ENCODE data around the gene POLR2F. TPM values are rescaled to one million over a fixed set of nuclear protein-coding genes. Genes with fewer than 3 reads are reported as not detected.
A peak's percentile ranks its signal among the peaks of the same experiment; 100 is the strongest.

The POLR2F gene
- total RNA-seq, 2 experiments from 2014 or later: 70.1 to 70.6 TPM

DNA sequence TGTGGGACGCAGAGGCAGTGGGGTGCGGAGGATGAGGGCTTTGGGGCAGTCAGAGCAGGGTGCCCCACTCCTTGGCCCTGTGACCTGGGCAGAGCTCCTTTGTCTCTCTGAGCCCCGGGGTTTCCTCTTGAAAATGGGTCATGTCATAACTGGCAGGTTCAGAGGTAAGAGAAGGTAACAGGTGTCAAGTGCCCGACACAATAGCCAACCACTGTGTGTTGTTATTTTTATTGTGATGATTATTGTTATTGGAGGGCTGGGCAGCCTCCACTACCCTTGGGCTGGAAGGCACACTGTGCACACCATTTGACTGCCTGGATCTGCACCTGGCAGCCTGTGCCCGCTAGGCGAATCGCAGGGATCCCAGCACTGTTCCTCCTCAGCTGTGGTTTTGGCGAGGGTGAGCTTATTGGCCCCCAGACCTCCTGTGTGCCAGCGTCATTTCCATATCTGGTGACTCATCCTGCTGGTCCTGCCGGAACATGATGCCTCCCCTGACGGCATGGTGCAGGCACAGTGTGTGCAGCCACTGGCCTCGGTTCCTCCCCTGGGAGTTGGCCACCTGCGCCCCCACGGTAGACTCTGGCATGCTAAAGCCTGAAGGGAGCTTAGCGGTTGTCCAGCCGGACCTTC lies 46.3 kb downstream of the POLR2F start:
- no peak overlapping the region for H3K27ac Mint-ChIP-seq
- peak; percentile 19 for DNase-seq
- H3K36me3 Mint-ChIP-seq (ENCODE audit: low read depth): peaks cover 1% of the 10 kb centered on the region
- H3K4me3 Mint-ChIP-seq: no peak overlapping the region
- no peaks in the 10 kb centered on the region for H3K4me1 Mint-ChIP-seq (ENCODE audit: low read depth)
- CTCF ChIA-PET: interaction anchor here (0.6 to 1.0 kb wide), 2 partner anchors 29 to 50 kb away, joined by 3 read pairs; no protein-coding TSS in a partner anchor
- intact Hi-C loops (cut with micrococcal nuclease): no loop called here
- H3K27me3 Mint-ChIP-seq (ENCODE audit: low read depth): no peaks in the 10 kb centered on the region
- H3K9me3 Mint-ChIP-seq: no peaks in the 10 kb centered on the region

DNA sequence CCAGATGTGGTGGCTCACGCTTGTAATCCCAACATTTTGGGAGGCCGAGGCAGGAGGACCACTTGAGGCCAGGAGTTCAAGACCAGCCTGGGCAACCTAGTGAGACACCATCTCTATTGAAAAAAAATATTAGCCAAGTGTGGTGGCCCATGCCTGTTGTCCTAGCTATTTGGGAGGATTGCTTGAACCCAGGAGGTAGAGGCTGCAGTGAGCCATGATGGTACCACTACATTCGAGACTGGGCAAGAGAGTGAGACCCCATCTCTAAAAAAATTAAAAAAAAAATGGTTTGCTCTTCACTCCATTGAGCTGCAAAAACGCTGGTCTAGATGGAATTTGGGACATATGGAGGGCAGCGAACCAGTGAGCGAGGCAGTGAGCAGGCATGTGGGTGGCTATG lies 52.4 kb downstream of the POLR2F start:
- no peaks in the 10 kb centered on the region for H3K9me3 Mint-ChIP-seq
- H3K4me3 Mint-ChIP-seq: no peak overlapping the region
- H3K27me3 Mint-ChIP-seq (ENCODE audit: low read depth): no peaks in the 10 kb centered on the region
- DNase-seq: no peak
- no peaks in the 10 kb centered on the region for H3K4me1 Mint-ChIP-seq (ENCODE audit: low read depth)
- CTCF ChIA-PET: no interaction called here
- no peaks in the 10 kb centered on the region for H3K36me3 Mint-ChIP-seq (ENCODE audit: low read depth)
- H3K27ac Mint-ChIP-seq: no peak overlapping the region
- intact Hi-C loops (cut with micrococcal nuclease): no loop called here

DNA sequence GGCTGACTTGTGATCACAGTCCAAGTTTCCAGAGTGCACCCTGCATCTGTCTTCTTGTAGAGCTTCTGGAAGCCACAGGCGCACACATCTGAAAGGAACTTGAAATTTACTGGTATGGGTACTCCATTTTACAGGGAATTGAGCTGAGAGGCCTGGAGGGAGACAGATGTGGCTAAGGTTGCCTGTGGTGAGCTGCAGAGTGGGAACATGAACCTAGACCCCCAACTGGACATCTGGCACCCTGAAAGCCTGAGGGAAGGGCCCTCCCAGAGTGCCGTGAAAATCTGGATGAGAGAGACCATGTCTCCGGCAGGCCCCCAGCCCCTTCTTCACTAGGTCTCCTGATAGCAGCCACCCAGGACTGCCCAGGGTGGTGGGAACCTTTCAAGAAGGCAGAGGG lies 53.4 kb downstream of the POLR2F start:
- Mint-ChIP-seq H3K36me3 (ENCODE audit: low read depth) (no peaks in the 10 kb centered on the region), H3K4me3 (no peak overlapping the region), H3K27me3 (ENCODE audit: low read depth) (no peaks in the 10 kb centered on the region), H3K27ac (no peak overlapping the region), H3K9me3 (no peaks in the 10 kb centered on the region), H3K4me1 (ENCODE audit: low read depth) (no peaks in the 10 kb centered on the region)
- DNase-seq: no peak
- CTCF ChIA-PET: no interaction called here
- intact Hi-C loops (cut with micrococcal nuclease): no loop called here

DNA sequence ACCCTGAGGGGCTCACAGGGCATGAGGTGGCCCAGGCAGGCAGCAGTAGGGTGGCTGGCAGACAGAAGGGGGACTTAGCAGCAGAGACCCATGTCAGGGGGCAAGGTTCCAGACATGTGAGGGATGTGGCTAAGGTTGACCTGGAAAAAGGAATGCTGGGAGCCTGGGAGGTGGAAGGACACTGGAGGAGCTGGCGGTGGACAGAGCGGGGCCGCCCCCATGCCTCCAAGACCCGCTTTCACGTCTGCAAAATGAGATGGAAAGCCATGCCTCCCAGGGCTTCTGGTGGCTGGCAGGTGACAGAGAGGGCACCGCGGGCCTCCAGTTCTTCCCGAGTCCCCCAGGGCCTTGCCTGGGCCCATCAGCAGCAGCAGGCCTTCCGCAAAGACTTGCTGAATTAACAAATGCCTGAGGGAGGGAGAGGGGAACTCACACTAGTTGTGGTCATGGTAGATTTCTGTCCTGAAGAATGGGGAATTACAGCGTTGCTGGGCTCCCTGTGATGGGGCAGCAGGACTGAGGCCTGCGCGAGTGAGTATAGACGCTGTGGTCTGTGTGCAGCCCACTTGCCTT lies 53.9 kb downstream of the POLR2F start:
- Mint-ChIP-seq H3K27me3 (ENCODE audit: low read depth) (no peaks in the 10 kb centered on the region), H3K36me3 (ENCODE audit: low read depth) (no peaks in the 10 kb centered on the region), H3K9me3 (no peaks in the 10 kb centered on the region), H3K4me3 (no peak overlapping the region), H3K27ac (no peak overlapping the region), H3K4me1 (ENCODE audit: low read depth) (no peaks in the 10 kb centered on the region)
- no peak for DNase-seq
- CTCF ChIA-PET: no interaction called here
- intact Hi-C loops (cut with micrococcal nuclease): no loop called here

DNA sequence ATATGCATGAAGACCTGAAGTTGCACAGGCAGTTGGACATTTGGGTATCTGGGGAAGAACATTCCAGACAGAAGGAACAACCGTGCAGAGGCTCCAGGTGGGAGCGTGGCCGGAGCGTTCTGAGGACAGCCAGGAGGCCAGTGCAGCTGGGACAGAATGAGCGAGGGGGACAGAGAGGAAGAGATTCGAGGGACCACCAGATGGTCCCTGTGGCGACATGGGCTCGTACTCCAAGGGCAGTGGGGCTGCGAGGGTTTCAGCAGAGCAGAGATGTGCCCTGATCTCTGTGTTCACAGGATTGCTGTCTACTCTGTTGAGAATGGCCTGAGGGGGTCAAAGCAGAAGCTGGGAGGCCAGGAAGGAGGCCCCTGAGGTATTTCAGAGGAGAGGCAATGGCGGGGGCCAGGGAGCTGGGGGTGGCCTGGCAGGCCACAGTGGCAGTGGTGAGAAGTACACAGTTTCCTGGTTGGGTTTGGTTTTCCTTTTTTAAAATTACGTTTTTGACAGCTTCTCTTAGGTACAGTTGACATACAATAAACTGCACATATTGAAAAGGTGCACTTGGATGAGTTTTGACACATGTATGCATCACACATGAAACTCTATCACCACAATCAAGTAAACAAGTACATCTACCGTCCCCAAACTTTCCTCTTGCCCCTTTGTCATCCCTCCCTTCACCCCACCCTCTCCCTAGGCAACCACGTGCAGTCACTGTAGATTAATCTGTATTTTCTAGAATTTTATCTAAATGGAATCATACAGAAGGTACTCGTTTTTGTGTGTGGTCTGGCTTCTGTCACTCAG lies 55.7 kb downstream of the POLR2F start:
- intact Hi-C loops (cut with micrococcal nuclease): no loop called here
- Mint-ChIP-seq H3K4me1 (ENCODE audit: low read depth) (no peaks in the 10 kb centered on the region), H3K36me3 (ENCODE audit: low read depth) (no peaks in the 10 kb centered on the region), H3K27me3 (ENCODE audit: low read depth) (no peaks in the 10 kb centered on the region), H3K9me3 (no peaks in the 10 kb centered on the region), H3K27ac (no peak overlapping the region), H3K4me3 (no peak overlapping the region)
- DNase-seq: no peak
- CTCF ChIA-PET: no interaction called here

DNA sequence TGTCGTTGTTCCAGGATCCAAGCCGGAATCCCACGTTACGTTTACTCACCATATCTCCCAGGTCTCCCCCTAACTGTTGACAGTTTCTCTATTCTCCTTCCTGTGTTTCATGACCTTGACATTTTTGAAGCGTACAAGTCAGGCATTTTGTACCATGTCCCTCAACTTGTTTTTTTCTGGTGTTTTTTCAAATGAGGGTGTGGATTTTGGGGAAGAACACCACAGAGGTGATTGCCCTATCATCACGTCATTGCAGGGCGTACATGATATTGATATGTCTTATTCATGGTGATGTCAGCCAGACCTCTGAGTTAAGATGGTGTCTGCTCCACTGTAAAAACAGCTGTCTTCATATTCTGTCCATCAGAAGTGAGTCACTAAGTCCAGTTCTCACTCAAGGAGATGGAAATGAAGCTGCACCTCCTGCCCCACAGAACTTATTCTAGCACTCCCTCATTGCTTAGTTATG lies 59.1 kb downstream of the POLR2F start:
- intact Hi-C loops (cut with micrococcal nuclease): no loop called here
- Mint-ChIP-seq H3K27ac (no peak overlapping the region), H3K4me3 (no peak overlapping the region), H3K36me3 (ENCODE audit: low read depth) (no peaks in the 10 kb centered on the region), H3K27me3 (ENCODE audit: low read depth) (no peaks in the 10 kb centered on the region), H3K9me3 (no peaks in the 10 kb centered on the region), H3K4me1 (ENCODE audit: low read depth) (no peaks in the 10 kb centered on the region)
- DNase-seq: no peak
- CTCF ChIA-PET: no interaction called here

DNA sequence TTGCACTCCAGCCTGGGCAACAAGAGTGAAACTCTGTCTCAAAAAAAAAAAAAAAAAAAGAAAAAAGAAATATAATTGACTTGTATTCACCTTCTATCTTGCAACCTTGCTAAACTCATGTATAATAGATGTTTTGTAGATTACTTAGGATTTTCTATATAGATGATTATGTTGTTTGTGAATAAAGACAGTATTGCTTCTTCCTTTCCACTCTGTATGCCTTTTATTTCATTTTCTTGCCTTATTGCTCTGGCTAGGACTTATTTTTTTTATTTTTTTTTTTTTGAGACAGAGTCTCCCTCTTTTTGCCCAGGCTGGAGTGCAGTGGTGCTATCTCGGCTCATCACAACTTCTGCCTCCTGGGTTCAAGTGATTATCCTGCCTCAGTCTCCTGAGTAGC lies 60.6 kb downstream of the POLR2F start:
- Mint-ChIP-seq H3K36me3 (ENCODE audit: low read depth) (no peaks in the 10 kb centered on the region), H3K9me3 (no peaks in the 10 kb centered on the region), H3K27ac (no peak overlapping the region), H3K4me3 (no peak overlapping the region), H3K27me3 (ENCODE audit: low read depth) (no peaks in the 10 kb centered on the region), H3K4me1 (ENCODE audit: low read depth) (no peaks in the 10 kb centered on the region)
- CTCF ChIA-PET: no interaction called here
- DNase-seq: no peak
- intact Hi-C loops (cut with micrococcal nuclease): no loop called here

DNA sequence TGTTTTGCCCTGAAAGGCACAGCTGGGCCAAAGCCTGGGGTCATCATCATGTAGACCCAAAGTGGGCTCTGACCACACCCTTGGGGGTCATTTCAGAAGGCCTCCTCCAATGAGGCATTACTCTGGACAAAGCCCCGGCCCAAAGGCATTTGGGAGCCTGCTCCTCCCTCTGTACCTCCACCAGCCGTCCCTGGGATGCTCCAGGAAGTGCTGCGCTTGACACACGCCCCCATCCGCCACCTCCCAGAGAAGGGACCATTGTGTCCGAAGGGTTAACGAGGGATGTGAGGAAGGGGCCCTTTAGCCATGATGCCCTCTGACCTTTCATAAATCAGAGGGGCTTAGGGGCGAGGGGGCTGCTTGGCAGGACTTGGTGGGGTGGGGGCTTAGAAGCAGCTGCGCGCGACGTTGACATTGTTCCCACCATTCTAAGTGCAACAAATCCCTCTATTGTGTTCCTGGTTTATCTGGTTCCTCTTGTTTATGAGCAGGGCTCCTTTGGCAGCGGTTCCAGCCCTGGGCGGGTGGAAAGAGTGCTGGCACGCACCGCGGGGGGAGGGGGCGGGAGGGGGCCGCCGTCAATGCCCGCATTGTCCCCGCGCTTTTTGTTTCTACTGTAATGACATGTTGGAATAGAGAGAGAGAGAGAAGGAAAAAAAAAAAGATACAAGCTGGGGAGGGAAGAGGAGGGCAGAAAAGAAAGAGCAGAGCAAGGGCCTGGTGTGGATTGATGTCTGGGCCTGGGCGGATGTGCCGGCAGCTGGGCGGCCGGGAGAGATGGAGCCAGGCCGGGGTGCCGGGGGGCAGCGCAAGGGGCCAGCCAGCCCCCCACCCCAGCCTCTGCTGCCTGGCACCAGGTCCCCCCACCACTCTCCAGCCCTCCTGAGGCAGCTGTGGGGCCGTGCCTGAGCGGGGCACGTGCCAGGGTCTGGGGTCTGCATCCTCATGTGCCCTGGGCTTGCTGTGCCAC lies 63.0 kb downstream of the POLR2F start:
- Mint-ChIP-seq H3K9me3 (no peaks in the 10 kb centered on the region), H3K36me3 (ENCODE audit: low read depth) (no peaks in the 10 kb centered on the region)
- intact Hi-C loops (cut with micrococcal nuclease): no loop called here

DNA sequence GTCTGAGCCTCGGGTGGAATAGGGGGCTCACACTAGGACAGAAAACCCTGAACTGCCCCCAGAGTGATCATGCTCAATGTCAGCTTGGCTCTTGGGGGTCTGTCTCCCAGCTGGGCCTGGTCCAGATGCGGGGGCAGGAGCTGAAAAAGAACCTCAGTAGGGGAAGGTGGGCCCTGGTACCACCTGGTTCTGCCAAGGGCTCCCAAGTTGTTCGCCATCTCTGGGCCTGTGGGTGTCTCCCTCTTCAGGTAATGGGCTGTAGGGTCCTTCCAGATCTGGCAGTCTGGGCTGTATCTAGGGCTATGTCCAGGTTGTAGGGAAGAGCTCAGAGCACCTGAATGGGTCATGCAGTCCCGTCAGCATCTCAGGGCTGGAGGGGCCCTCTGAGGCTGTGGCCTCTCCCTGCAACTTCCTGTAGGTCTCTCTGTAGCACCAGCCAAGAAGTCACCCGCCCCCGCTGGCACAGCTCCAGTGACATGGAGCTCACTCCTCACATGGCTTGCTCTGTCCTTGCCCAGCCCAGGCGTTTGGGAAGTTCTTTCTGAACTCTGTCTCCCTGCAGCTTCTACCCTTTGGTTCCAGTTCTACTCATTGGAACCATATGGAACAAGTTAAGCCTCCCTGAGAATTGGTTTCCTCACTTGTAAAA lies 63.9 kb downstream of the POLR2F start:
- no peaks in the 10 kb centered on the region for H3K27me3 Mint-ChIP-seq (ENCODE audit: low read depth)
- no peak for DNase-seq
- intact Hi-C loops (cut with micrococcal nuclease): no loop called here
- H3K4me3 Mint-ChIP-seq: no peak overlapping the region
- CTCF ChIA-PET: interaction anchor here (0.6 kb wide), 1 partner anchor 68 kb away, joined by 8 read pairs; no protein-coding TSS in a partner anchor
- H3K36me3 Mint-ChIP-seq (ENCODE audit: low read depth): no peaks in the 10 kb centered on the region
- no peaks in the 10 kb centered on the region for H3K9me3 Mint-ChIP-seq
- no peak overlapping the region for H3K27ac Mint-ChIP-seq
- no peaks in the 10 kb centered on the region for H3K4me1 Mint-ChIP-seq (ENCODE audit: low read depth)

More for the DNA sequence above, 63.0 kb downstream of the POLR2F start:
- no peak overlapping the region for H3K4me3 Mint-ChIP-seq
- no peaks in the 10 kb centered on the region for H3K4me1 Mint-ChIP-seq (ENCODE audit: low read depth)
- DNase-seq: no peak
- H3K27ac Mint-ChIP-seq: no peak overlapping the region
- no peaks in the 10 kb centered on the region for H3K27me3 Mint-ChIP-seq (ENCODE audit: low read depth)
- CTCF ChIA-PET: interaction anchor here (0.5 kb wide), 1 partner anchor 89 kb away, joined by 3 read pairs; no protein-coding TSS in a partner anchor

DNA sequence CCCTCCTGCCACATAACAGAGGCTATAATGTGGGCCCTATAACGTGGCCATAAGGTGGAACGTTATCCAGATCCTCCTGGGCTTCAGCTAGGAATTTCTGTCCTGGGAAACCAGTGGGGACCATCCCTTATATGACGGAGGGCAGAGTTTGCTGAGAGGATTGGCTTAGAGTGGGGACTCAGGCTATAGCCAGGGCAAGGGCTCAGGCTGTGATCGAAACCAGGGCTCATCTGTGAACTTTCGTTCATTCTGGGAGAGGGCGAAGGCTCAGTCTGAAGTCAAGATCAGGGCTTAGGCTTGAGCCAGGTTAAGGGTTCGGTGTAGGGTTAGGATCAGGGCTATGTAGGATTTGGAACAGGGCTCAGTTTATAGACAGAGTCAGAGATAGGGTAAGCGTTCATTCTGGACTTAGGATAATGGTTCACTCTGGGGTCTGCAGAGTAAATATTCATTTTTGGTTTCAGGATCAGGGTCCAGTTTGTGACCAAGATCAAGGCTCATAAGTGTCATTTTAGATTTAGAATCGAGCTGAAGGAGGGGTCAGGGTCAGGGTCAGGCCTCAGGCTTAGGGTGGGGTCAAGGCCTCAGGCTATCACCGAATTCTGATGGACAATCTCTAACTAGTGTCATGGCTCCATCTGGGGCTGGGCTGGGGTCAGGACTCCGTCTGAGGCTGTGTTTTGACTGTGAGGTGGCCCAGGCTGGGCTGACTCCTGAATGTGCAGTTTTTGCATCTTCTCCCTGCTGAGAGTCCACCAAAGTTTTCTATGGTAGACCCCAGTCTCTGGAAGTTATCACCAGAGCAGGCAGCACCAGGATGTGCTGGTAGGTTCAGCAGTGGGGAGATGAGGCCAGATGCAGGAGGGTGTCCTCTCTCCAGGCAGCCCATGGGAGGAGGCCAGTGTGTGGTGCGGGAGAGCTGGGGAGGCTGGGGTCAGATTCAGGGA lies 64.7 kb downstream of the POLR2F start:
- Mint-ChIP-seq H3K27ac (no peak overlapping the region), H3K9me3 (no peaks in the 10 kb centered on the region), H3K4me3 (no peak overlapping the region), H3K4me1 (ENCODE audit: low read depth) (no peaks in the 10 kb centered on the region), H3K27me3 (ENCODE audit: low read depth) (no peaks in the 10 kb centered on the region), H3K36me3 (ENCODE audit: low read depth) (no peaks in the 10 kb centered on the region)
- CTCF ChIA-PET: interaction anchor here (0.6 kb wide), 1 partner anchor 69 kb away, joined by 8 read pairs; no protein-coding TSS in a partner anchor
- intact Hi-C loops (cut with micrococcal nuclease): no loop called here
- DNase-seq: no peak
